Inferior parietal cortex (tissue), 1 donor: ENCODE data around the gene ZCCHC9.

Experiments used
- DNase-seq: peaks from one replicate; pipeline ENCODE4 v3.0.0-alpha.2; 2016; ENCODE audit errors: extremely low spot score

The ZCCHC9 gene

DNA sequence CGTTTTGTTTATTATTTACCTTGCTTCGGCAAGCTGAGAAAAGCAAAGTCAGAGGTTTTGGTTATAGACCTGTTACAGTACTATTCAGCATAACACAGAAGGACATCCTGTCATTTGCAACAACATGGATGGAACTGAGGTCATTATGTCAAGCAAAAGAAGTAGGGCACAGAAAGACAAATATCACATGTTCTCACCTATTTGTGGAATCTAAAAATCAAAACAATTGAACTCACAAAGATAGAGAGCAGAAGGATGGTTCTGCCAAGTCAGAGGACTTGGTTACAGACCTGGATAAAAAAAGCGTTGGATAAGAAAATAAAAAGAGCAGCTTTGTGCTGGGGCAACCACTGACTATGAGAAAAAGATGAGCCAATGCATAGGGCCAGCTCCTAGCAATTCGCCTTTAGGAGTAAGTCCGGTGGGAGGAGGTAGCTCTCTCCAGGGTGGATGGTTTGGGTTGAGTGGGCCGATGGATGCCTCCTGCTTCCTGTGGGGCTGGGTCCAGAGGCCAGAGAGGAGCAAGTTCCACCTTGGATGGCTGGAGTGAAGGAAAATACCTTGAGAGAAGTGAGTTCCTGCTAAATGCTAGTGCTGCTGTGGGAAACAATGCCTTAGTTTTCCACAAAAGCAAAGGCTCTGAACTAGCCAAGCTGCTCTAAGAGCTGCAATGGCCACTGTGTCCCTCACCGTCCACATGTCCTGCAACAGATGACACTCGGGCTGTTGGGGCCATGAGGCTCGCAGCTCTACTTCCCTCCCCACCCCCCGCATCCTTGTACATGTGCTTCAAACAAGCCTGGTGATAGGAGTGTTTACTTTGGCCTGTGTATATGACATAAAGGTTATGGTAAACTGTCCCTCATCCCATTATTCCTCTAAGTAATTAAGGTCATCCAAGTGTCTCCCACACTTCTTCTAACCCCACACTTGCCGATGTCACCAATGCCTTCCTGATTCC is 54.2 kb downstream of the ZCCHC9 start:
- no peak for DNase-seq

DNA sequence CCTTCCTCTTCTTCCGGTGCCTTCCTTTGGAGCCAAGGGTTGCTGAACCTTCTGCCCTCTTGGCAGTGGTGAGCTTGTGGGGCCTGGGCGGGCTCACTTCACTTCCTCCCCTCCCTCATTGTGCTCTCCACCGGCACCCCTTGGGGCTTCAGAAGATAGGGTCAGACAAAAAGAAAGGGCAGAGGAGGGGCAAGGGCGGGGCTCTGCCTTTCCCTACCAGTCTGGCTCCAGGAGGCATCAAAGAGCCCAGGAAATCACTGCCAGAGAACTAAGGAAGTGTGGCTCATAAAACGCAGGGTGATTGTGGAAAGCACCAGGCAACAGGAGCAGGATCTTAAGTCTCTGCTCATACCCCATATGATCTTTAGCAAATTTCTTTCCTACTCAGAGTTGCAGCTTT is 57.7 kb downstream of the ZCCHC9 start:
- DNase-seq = no peak

DNA sequence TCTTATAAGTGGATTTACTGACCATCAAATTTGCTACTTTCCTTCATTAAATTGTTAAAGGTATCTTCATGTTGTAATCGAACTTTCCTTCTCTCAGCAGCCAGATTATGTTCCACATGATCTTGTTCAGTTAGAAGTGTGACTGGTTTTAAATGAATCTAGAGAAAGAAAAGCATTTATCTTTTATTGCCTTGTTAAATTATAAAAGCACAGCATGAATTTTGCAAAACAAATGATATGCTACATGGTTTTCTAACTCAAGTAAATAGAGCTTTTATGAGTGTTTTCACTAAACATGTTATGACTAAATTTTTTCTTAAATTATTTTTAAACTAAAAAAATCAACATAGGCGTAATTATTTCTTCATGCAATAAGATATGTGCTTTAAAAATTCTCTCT is 58.5 kb downstream of the ZCCHC9 start:
- no peak for DNase-seq

DNA sequence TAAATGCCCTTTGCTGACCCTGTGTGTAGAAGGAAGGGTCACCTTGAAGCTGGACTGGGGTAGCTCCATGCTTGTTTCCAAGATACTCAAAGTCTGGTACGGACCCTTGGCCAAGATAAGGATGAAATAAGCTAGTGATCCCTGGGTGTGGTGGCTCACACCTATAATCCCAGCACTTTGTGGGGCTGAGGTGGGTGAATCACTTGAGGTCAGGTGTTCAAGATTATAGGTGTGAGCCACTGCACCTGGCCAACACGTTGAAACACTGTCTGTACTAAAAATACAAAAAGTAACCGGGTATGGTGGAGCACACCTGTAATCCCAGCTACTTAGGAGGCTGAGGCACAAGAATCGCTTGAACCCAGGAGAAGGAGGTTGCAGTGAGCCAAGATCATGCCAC is 59.3 kb downstream of the ZCCHC9 start:
- DNase-seq = no peak

DNA sequence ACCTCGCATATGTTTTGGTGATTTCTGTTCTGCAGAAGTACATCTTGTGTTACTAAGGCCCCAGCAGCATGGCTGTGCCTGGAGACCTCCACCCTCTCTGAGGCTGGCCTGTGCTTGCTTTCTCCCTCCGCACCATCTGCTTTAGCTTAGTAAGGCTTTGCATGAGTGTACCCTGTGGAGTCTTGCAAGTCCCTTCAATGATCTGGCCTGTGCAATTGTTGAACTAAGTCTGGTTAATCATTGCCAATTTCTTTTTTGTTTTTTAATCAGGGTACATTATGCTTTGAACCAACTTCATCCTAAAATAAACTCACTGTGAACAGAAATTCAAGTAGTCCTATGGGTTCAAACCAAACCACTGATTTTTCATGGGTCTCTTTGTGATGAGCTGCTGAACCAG is 60.2 kb downstream of the ZCCHC9 start:
- DNase-seq = no peak
